Measurements from ENCODE around the gene TMEM167B.

DNA sequence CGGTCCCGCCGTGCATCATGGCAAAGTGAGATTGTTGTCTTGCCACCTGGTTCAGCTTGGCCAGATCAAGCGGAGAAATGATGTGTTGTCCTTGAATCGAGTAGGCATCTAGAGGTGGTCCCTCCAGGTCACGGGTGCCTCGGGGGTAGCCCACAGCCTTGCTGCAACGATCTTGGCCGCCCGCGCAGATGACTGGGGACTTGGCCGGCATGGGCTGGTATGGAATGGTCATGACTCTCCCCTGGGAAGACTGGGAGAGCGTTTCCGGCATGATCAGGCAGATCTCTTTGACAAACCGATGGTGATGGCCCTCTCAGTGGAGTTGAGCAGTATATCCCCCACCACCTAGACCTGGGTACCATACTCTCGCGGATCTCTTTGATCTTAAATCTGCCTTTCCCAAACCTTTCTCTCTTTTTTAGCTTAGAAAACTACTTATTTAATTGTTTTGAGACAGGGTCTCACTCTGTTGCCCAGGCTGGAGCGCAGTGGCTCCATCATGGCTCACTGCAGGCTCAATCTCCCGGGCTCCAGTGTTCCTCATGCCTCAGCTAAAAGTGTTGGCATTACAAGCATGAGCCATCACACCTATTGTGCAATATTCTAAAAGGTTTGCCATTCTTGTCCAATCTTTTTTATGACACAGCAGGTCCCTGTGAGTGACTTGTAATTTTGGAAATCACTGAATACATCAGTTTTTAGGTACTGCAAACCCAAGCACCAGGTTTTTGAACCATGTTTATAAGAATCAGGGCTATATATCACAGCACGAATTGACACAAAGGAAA is 14.0 kb downstream of the TMEM167B start:
- no peak for TF ChIP-seq CTCF (IDR thresholded peaks at IDR 0.05; ENCODE audit: borderline replicate concordance, extremely low read depth, low read length, poor library complexity, severe bottlenecking)
- TF ChIP-seq EZH2 (IDR thresholded peaks at IDR 0.05; ENCODE audit: borderline replicate concordance, low read depth, low read length, severe bottlenecking) = no peak

All from DND-41 (cell line).